WTC11 (cell line): ENCODE results near the gene ENG. TPM values are rescaled to one million over a fixed set of nuclear protein-coding genes. Genes with fewer than 3 reads are reported as not detected.
A peak's percentile ranks its signal among the peaks of the same experiment; 100 is the strongest.

Experiments
- ATAC-seq: fragments of 200-7000 bp; cut with Tn5 transposase; 2 replicates; pipeline ENCODE4 v1.10.0; 2021; ENCODE audit warnings: mild to moderate bottlenecking, moderate library complexity
- CTCF ChIA-PET: fragments of 300-600 bp; sonication (Branson Sonifier 250); formaldehyde crosslinking; loops from one replicate; lab custom pipeline; 2021; ENCODE audit warnings: antibody characterized with exemption; lab: Charles Lee
- POLR2A ChIA-PET: fragments of 350-600 bp; sonication (Branson Sonifier 250); formaldehyde crosslinking; loops from one replicate; lab custom pipeline; 2021; ENCODE audit warnings: antibody characterized with exemption; lab: Charles Lee
- DNase-seq: peaks from one replicate; pipeline ENCODE4 v3.0.0; 2021; ENCODE audit warnings: low spot score
- H3K27ac Mint-ChIP-seq: 2 replicates; pipeline ENCODE4 v1.8.0; 2021; ENCODE audit warnings: mixed read lengths
- H3K27me3 Mint-ChIP-seq: 2 replicates; pipeline ENCODE4 v1.8.0; 2021; ENCODE audit warnings: low read depth, mild to moderate bottlenecking, moderate library complexity, mixed read lengths
- H3K36me3 Mint-ChIP-seq: 2 replicates; pipeline ENCODE4 v1.8.0; 2021; ENCODE audit warnings: mixed read lengths
- H3K4me1 Mint-ChIP-seq: 2 replicates; pipeline ENCODE4 v1.8.0; 2022; ENCODE audit warnings: mixed read lengths
- H3K4me3 Mint-ChIP-seq: 2 replicates; pipeline ENCODE4 v1.8.0; 2021; ENCODE audit warnings: mild to moderate bottlenecking, moderate library complexity, mixed read lengths
- H3K9me3 Mint-ChIP-seq: 2 replicates; pipeline ENCODE4 v1.8.0; 2021; ENCODE audit warnings: mixed read lengths
- FOXJ3 ChIP-seq: sonication (generic); formaldehyde crosslinking; IDR thresholded peaks from 2 replicates; pipeline ENCODE4 v1.9.0; 2021; ENCODE audit warnings: missing genetic modification reagents, mild to moderate bottlenecking, borderline replicate concordance
- FOXP1 ChIP-seq: sonication (generic); formaldehyde crosslinking; IDR thresholded peaks from 2 replicates; pipeline ENCODE4 v1.8.0; 2022; ENCODE audit warnings: missing genetic modification reagents, mild to moderate bottlenecking, moderate library complexity, borderline replicate concordance
- GABPB1 ChIP-seq: sonication (generic); formaldehyde crosslinking; IDR thresholded peaks from 2 replicates; pipeline ENCODE4 v1.8.1; 2023; ENCODE audit warnings: mild to moderate bottlenecking, missing genetic modification reagents
- JUN ChIP-seq: sonication (generic); formaldehyde crosslinking; IDR thresholded peaks from 2 replicates; pipeline ENCODE4 v1.8.0; 2023; ENCODE audit warnings: mild to moderate bottlenecking, missing genetic modification reagents
- MXD4 ChIP-seq: fragments of 250-450 bp; sonication (Bioruptor Pico); IDR thresholded peaks from 2 replicates; pipeline ENCODE4 v1.8.0; 2021; ENCODE audit warnings: mild to moderate bottlenecking, moderate library complexity, borderline replicate concordance
- ZNF263 ChIP-seq: sonication (generic); formaldehyde crosslinking; IDR thresholded peaks from 2 replicates; pipeline ENCODE4 v1.8.1; 2022; ENCODE audit warnings: low read depth, mild to moderate bottlenecking, moderate library complexity, missing genetic modification reagents
- ZNF416 ChIP-seq: fragments of 250-450 bp; sonication (Bioruptor Pico); IDR thresholded peaks from 2 replicates; pipeline ENCODE4 v1.9.0; 2021; ENCODE audit warnings: mild to moderate bottlenecking, inconsistent platforms
- total RNA-seq: library from RNA; stranded (reverse); gene quantifications from 3 replicates; pipeline ENCODE4 v1.2.3, GENCODE V29; 2021
- TF ChIP-seq, protein P1 (sequence below): sonication (generic); formaldehyde crosslinking; IDR thresholded peaks from 2 replicates; pipeline ENCODE4 v1.8.1; 2022; ENCODE audit warnings: low read depth, missing genetic modification reagents, borderline replicate concordance
- TF ChIP-seq, protein P2 (sequence below): sonication (generic); formaldehyde crosslinking; IDR thresholded peaks from 2 replicates; pipeline ENCODE4 v1.8.0; 2023; ENCODE audit warnings: mild to moderate bottlenecking, missing genetic modification reagents
- TF ChIP-seq, protein P3 (sequence below): sonication (generic); formaldehyde crosslinking; IDR thresholded peaks from 2 replicates; pipeline ENCODE4 v1.8.1; 2023; ENCODE audit warnings: mild to moderate bottlenecking, missing genetic modification reagents, borderline replicate concordance
- TF ChIP-seq, protein P4 (sequence below): sonication (generic); formaldehyde crosslinking; IDR thresholded peaks from 2 replicates; pipeline ENCODE4 v1.8.1; 2023; ENCODE audit warnings: mild to moderate bottlenecking, missing genetic modification reagents
- TF ChIP-seq, protein P5 (sequence below): sonication (generic); formaldehyde crosslinking; IDR thresholded peaks from 2 replicates; pipeline ENCODE4 v1.8.1; 2023; ENCODE audit warnings: mild to moderate bottlenecking, missing genetic modification reagents, moderate library complexity
- TF ChIP-seq, protein P6 (sequence below): sonication (generic); formaldehyde crosslinking; IDR thresholded peaks from 2 replicates; pipeline ENCODE4 v1.8.0; 2022; ENCODE audit warnings: mild to moderate bottlenecking, missing genetic modification reagents

ENG gene
- total RNA-seq, 1 experiment from 2014 or later = 4.4 TPM

DNA sequence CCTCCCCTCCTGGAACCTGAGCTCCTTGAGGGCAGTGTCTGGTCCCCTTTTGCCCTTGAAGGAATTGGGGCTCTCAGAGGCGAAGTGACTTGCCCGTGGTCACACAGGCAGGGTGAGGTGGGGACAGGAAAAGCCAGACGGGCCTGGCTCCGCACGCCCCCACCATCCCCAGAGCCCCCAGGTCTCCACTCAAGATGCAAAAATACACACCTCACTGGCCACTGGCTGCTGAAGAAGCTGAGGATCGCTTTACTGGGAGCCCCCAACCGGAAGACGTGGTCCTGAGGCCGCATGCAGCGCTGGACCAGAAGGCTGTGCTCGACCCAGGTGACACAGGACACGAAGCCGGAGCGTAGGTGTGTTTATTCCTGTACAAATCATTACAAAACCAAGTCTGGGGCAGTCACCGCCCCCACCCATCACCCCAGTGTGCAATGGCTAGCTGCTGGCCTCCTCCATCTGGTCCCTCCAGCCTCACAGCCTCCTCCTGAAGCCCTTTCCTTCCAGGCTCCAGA is 30.6 kb upstream of the ENG start:
- Mint-ChIP-seq H3K9me3 (no peaks in the 10 kb centered on the region), H3K27me3 (no peaks in the 10 kb centered on the region), H3K36me3 (peaks cover 26% of the 10 kb centered on the region), H3K4me1 (peaks cover 16% of the 10 kb centered on the region), H3K27ac (0 out of 2 replicates have a peak overlapping the region, but pooled peaks have one; percentile 65), H3K4me3 (no peak overlapping the region)
- POLR2A ChIA-PET = interaction anchor here (0.9 to 1.3 kb wide), 2 partner anchors 12 to 15 kb away, joined by 3 to 4 read pairs; no protein-coding TSS in a partner anchor
- DNase-seq = no peak
- CTCF ChIA-PET = interaction anchor here (1.0 to 2.2 kb wide), 7 partner anchors 15 to 381 kb away, joined by 3 to 12 read pairs (median 4); partner anchors contain the start of genes ST6GALNAC4 and TOR2A
- TF ChIP-seq ZNF263 = no peak
- no peak for TF ChIP-seq MXD4 (CRISPR knock-in tag)
- TF ChIP-seq, protein P1, sequence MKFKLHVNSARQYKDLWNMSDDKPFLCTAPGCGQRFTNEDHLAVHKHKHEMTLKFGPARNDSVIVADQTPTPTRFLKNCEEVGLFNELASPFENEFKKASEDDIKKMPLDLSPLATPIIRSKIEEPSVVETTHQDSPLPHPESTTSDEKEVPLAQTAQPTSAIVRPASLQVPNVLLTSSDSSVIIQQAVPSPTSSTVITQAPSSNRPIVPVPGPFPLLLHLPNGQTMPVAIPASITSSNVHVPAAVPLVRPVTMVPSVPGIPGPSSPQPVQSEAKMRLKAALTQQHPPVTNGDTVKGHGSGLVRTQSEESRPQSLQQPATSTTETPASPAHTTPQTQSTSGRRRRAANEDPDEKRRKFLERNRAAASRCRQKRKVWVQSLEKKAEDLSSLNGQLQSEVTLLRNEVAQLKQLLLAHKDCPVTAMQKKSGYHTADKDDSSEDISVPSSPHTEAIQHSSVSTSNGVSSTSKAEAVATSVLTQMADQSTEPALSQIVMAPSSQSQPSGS (CRISPR knock-in tag) = no peak
- TF ChIP-seq, protein P2, sequence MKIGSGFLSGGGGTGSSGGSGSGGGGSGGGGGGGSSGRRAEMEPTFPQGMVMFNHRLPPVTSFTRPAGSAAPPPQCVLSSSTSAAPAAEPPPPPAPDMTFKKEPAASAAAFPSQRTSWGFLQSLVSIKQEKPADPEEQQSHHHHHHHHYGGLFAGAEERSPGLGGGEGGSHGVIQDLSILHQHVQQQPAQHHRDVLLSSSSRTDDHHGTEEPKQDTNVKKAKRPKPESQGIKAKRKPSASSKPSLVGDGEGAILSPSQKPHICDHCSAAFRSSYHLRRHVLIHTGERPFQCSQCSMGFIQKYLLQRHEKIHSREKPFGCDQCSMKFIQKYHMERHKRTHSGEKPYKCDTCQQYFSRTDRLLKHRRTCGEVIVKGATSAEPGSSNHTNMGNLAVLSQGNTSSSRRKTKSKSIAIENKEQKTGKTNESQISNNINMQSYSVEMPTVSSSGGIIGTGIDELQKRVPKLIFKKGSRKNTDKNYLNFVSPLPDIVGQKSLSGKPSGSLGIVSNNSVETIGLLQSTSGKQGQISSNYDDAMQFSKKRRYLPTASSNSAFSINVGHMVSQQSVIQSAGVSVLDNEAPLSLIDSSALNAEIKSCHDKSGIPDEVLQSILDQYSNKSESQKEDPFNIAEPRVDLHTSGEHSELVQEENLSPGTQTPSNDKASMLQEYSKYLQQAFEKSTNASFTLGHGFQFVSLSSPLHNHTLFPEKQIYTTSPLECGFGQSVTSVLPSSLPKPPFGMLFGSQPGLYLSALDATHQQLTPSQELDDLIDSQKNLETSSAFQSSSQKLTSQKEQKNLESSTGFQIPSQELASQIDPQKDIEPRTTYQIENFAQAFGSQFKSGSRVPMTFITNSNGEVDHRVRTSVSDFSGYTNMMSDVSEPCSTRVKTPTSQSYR (CRISPR knock-in tag) = no peak
- TF ChIP-seq, protein P3, sequence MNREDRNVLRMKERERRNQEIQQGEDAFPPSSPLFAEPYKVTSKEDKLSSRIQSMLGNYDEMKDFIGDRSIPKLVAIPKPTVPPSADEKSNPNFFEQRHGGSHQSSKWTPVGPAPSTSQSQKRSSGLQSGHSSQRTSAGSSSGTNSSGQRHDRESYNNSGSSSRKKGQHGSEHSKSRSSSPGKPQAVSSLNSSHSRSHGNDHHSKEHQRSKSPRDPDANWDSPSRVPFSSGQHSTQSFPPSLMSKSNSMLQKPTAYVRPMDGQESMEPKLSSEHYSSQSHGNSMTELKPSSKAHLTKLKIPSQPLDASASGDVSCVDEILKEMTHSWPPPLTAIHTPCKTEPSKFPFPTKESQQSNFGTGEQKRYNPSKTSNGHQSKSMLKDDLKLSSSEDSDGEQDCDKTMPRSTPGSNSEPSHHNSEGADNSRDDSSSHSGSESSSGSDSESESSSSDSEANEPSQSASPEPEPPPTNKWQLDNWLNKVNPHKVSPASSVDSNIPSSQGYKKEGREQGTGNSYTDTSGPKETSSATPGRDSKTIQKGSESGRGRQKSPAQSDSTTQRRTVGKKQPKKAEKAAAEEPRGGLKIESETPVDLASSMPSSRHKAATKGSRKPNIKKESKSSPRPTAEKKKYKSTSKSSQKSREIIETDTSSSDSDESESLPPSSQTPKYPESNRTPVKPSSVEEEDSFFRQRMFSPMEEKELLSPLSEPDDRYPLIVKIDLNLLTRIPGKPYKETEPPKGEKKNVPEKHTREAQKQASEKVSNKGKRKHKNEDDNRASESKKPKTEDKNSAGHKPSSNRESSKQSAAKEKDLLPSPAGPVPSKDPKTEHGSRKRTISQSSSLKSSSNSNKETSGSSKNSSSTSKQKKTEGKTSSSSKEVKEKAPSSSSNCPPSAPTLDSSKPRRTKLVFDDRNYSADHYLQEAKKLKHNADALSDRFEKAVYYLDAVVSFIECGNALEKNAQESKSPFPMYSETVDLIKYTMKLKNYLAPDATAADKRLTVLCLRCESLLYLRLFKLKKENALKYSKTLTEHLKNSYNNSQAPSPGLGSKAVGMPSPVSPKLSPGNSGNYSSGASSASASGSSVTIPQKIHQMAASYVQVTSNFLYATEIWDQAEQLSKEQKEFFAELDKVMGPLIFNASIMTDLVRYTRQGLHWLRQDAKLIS = no peak
- TF ChIP-seq, protein P4, sequence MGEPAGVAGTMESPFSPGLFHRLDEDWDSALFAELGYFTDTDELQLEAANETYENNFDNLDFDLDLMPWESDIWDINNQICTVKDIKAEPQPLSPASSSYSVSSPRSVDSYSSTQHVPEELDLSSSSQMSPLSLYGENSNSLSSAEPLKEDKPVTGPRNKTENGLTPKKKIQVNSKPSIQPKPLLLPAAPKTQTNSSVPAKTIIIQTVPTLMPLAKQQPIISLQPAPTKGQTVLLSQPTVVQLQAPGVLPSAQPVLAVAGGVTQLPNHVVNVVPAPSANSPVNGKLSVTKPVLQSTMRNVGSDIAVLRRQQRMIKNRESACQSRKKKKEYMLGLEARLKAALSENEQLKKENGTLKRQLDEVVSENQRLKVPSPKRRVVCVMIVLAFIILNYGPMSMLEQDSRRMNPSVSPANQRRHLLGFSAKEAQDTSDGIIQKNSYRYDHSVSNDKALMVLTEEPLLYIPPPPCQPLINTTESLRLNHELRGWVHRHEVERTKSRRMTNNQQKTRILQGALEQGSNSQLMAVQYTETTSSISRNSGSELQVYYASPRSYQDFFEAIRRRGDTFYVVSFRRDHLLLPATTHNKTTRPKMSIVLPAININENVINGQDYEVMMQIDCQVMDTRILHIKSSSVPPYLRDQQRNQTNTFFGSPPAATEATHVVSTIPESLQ (CRISPR knock-in tag) = no peak
- no peak for TF ChIP-seq GABPB1 (CRISPR knock-in tag)
- ATAC-seq = no peak

DNA sequence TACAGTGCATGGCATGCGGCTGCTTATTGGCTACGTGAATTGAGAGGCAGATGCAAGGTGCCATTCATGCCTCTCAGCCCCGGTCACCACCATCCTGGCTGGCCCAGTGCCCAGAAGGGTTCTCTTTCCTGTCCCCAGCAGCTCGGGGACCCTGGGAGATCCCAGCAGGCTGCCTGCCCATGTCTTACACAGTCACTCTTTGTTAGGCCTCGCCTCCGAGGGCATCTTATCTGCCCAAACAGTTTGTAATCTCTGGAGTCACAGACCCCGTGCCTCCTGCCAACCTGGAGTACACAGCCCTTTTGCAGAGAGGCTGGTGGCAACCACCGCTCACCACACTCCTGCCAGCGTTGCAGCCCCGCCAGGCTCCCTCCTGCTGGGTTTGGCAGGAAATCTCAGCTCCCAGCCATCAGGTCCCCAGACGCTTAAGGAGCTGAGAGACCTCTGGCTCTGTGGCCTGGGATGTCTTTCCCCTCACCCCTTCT is 30.0 kb upstream of the ENG start:
- DNase-seq (no peak), ATAC-seq (no peak; the same call in 1 of the 2 replicates)
- no peaks in the 10 kb centered on the region for H3K9me3 Mint-ChIP-seq
- ChIA-PET POLR2A (interaction anchor here (1.3 kb wide), 1 partner anchor 13 kb away, joined by 4 read pairs; no protein-coding TSS in a partner anchor), CTCF (interaction anchor here (1.0 to 2.2 kb wide), 5 partner anchors 15 to 381 kb away, joined by 3 to 12 read pairs (median 7); partner anchors contain the start of gene ST6GALNAC4)
- H3K36me3 Mint-ChIP-seq = peaks cover 24% of the 10 kb centered on the region
- H3K27ac Mint-ChIP-seq = peak overlapping the region; percentile 65; the same call in 1 of the 2 replicates
- no peak overlapping the region for H3K4me3 Mint-ChIP-seq
- no peaks in the 10 kb centered on the region for H3K27me3 Mint-ChIP-seq
- TF ChIP-seq FOXJ3 (CRISPR knock-in tag) = no peak
- TF ChIP-seq, protein P5, sequence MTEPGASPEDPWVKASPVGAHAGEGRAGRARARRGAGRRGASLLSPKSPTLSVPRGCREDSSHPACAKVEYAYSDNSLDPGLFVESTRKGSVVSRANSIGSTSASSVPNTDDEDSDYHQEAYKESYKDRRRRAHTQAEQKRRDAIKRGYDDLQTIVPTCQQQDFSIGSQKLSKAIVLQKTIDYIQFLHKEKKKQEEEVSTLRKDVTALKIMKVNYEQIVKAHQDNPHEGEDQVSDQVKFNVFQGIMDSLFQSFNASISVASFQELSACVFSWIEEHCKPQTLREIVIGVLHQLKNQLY (CRISPR knock-in tag) = no peak
- TF ChIP-seq ZNF416 (CRISPR knock-in tag) = no peak
- TF ChIP-seq JUN = no peak
- TF ChIP-seq FOXP1 = no peak
- TF ChIP-seq, protein P6, sequence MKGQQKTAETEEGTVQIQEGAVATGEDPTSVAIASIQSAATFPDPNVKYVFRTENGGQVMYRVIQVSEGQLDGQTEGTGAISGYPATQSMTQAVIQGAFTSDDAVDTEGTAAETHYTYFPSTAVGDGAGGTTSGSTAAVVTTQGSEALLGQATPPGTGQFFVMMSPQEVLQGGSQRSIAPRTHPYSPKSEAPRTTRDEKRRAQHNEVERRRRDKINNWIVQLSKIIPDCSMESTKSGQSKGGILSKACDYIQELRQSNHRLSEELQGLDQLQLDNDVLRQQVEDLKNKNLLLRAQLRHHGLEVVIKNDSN = no peak
- peaks cover 16% of the 10 kb centered on the region for H3K4me1 Mint-ChIP-seq
